HFF-Myc (cell line): ENCODE measurements around the gene ZEB2.

Experiments used
- DNase-seq: peaks from one replicate; pipeline ENCODE4 v3.0.0-alpha.2; 2011; ENCODE audit warnings: low read depth; ENCODE audit errors: extremely low read depth
- H3K4me3 ChIP-seq: replicated peaks from 2 replicates; pipeline ENCODE4 v1.5.1; 2011; ENCODE audit warnings: low read depth, mild to moderate bottlenecking, control low read depth, low read length
- CTCF ChIP-seq: IDR thresholded peaks from 2 replicates; pipeline ENCODE4 v1.5.1; 2012; ENCODE audit warnings: mild to moderate bottlenecking, low read depth, low read length, control low read depth; ENCODE audit errors: missing control alignments

ZEB2 gene

GRCh38 chr2:144519597-144519933, 354 bp downstream of the ZEB2 start:
- H3K4me3 ChIP-seq = peak overlapping the region; percentile 65

GRCh38 chr2:144518748-144519596, 947 bp downstream of the ZEB2 start:
- DNase-seq = no peak
- TF ChIP-seq CTCF = no peak
- peak overlapping the region; percentile 65 for H3K4me3 ChIP-seq

More at GRCh38 chr2:144519597-144519933, 354 bp downstream of the ZEB2 start:
- TF ChIP-seq CTCF = no peak
- no peak for DNase-seq

- DNase-seq = no peak
- no peak for TF ChIP-seq CTCF
- peak overlapping the region; percentile 65 for H3K4me3 ChIP-seq
Observed at GRCh38 chr2:144517866-144518747, 1.8 kb downstream of the ZEB2 start.

- peak; percentile 71 for DNase-seq
- no peak for TF ChIP-seq CTCF
- H3K4me3 ChIP-seq = peak overlapping the region; percentile 65
Observed at GRCh38 chr2:144516981-144517865, 2.7 kb downstream of the ZEB2 start.

GRCh38 chr2:144516411-144516980, 3.4 kb downstream of the ZEB2 start:
- no peak for TF ChIP-seq CTCF
- H3K4me3 ChIP-seq = peak overlapping the region; percentile 65
- no peak for DNase-seq

DNA sequence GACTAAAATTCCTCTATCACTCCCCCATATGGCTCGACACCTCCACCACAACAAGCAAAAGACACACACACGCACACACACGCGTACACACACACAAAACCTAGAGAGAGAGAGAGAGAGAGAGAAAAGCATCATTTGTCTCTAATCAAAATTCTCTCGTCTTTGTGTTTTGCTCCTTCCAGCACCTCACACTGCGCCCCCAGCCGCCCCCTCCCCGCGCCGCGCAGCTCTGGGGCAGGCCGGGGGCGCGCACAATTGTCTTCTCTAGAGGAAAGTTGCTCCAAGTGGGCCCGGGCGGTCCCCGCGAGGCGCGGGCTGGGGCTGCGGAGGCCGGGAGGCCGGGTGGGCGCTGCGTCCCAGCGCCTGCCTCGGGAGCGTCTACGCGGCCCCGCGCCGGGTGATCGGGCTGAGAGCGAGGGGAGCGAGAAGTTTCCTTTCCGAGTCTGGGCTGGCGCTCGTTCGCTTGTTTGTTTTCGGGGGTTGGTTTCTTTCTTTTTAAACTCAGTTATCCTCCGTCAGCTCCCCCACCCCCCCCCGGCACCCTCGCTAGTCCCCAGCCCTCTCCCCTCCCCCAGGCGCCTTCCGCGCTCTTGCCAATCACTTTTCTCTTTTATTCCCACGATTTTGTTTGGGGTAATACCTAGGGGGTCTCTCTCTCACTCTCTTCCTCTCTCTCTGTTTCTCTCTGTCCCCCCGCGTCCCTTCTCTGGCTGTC, 4.1 kb downstream of the ZEB2 start:
- no peak for DNase-seq
- no peak for TF ChIP-seq CTCF
- peak overlapping the region; percentile 65 for H3K4me3 ChIP-seq
